Fibroblast of pulmonary artery (primary cell): ENCODE results near the gene NQO1.
A peak's percentile ranks its signal among the peaks of the same experiment; 100 is the strongest.

Experiments
- DNase-seq: peaks from one replicate; pipeline ENCODE4 v3.0.0-alpha.2; 2010; ENCODE audit warnings: low read depth
- H3K4me3 ChIP-seq: replicated peaks from 2 replicates; pipeline ENCODE4 v1.5.1; 2011; ENCODE audit warnings: low read depth, mild to moderate bottlenecking, control low read depth, low read length, moderate library complexity
- CTCF ChIP-seq: IDR thresholded peaks from 2 replicates; pipeline ENCODE4 v1.5.1; 2011; ENCODE audit warnings: mild to moderate bottlenecking, control low read depth, low read length, inconsistent platforms; ENCODE audit errors: missing control alignments

NQO1 gene

GRCh38 chr16:69725480-69726312, 664 bp downstream of the NQO1 start:
- no peak for TF ChIP-seq CTCF
- H3K4me3 ChIP-seq, result peak overlapping the region; percentile 75
- no peak for DNase-seq

- no peak for TF ChIP-seq CTCF
- peak overlapping the region; percentile 75 for H3K4me3 ChIP-seq
- DNase-seq, result peak; percentile 31
Observed at GRCh38 chr16:69724981-69725479, 1.3 kb downstream of the NQO1 start.

GRCh38 chr16:69724414-69724873, 1.9 kb downstream of the NQO1 start:
- DNase-seq, result no peak
- peak overlapping the region; percentile 75 for H3K4me3 ChIP-seq
- no peak for TF ChIP-seq CTCF

- no peak for TF ChIP-seq CTCF
- no peak overlapping the region for H3K4me3 ChIP-seq
- no peak for DNase-seq
Observed at GRCh38 chr16:69721441-69721957, 4.9 kb downstream of the NQO1 start.

GRCh38 chr16:69720822-69721430, 5.4 kb downstream of the NQO1 start:
- H3K4me3 ChIP-seq, result no peak overlapping the region
- TF ChIP-seq CTCF, result no peak
- DNase-seq, result no peak

- TF ChIP-seq CTCF, result no peak
- DNase-seq, result no peak
- H3K4me3 ChIP-seq, result no peak overlapping the region
Observed at GRCh38 chr16:69718111-69718764, 8.1 kb downstream of the NQO1 start.
